ENCODE data around the gene MYOCD.

GRCh38 chr17:12691173-12691572 lies 25.5 kb downstream of the MYOCD start:
- no peak for TF ChIP-seq CTCF (IDR thresholded peaks at IDR 0.05; ENCODE audit: low read depth, low read length, missing input control)
- TF ChIP-seq GABPA (IDR thresholded peaks at IDR 0.05 in 1 of 2, conservative IDR thresholded peaks at IDR 0.05 in 1 of 2), result no peak
- no peak for TF ChIP-seq RAD21 (IDR thresholded peaks at IDR 0.05)
- TF ChIP-seq FOXA1 (IDR thresholded peaks at IDR 0.05), result no peak
- no peak for TF ChIP-seq MAX (IDR thresholded peaks at IDR 0.05)
- no peak for TF ChIP-seq TAF1 (conservative IDR thresholded peaks at IDR 0.05)
- no peak for TF ChIP-seq ATF3 (IDR thresholded peaks at IDR 0.05)
- TF ChIP-seq SP1 (IDR thresholded peaks at IDR 0.05), result no peak
- TF ChIP-seq YY1 (IDR thresholded peaks at IDR 0.05), result no peak
- no peak for TF ChIP-seq EGR1 (IDR thresholded peaks at IDR 0.05; ENCODE audit: low read depth in 2 of 2)
- TF ChIP-seq JUND (IDR thresholded peaks at IDR 0.05), result no peak
- no peak for TF ChIP-seq REST (IDR thresholded peaks at IDR 0.05)
- TF ChIP-seq ZBTB33 (IDR thresholded peaks at IDR 0.05), result no peak
